ENCODE results near the gene TP53RK.

TP53RK gene

DNA sequence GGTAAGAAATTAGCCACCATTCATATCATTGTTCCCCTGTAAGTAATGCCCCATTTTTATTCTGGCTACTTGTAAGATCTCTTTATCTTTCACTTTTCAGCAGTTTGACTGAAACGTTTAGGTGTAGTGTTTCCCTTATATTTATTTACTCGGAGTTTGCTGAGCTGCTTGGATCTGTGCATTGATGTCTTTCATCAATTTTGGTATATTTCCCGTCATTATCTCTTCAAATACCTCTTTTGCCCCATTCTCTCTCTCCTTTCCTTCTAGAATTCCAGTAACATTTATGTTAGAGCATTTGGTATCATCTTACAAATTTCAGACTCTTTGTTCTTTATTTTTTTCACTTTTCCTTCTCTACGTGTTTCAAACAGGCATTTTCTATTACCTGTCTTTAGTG is 28.8 kb downstream of the TP53RK start:
- TF ChIP-seq, protein P1, sequence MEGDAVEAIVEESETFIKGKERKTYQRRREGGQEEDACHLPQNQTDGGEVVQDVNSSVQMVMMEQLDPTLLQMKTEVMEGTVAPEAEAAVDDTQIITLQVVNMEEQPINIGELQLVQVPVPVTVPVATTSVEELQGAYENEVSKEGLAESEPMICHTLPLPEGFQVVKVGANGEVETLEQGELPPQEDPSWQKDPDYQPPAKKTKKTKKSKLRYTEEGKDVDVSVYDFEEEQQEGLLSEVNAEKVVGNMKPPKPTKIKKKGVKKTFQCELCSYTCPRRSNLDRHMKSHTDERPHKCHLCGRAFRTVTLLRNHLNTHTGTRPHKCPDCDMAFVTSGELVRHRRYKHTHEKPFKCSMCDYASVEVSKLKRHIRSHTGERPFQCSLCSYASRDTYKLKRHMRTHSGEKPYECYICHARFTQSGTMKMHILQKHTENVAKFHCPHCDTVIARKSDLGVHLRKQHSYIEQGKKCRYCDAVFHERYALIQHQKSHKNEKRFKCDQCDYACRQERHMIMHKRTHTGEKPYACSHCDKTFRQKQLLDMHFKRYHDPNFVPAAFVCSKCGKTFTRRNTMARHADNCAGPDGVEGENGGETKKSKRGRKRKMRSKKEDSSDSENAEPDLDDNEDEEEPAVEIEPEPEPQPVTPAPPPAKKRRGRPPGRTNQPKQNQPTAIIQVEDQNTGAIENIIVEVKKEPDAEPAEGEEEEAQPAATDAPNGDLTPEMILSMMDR (IDR thresholded peaks at IDR 0.05) = no peak

DNA sequence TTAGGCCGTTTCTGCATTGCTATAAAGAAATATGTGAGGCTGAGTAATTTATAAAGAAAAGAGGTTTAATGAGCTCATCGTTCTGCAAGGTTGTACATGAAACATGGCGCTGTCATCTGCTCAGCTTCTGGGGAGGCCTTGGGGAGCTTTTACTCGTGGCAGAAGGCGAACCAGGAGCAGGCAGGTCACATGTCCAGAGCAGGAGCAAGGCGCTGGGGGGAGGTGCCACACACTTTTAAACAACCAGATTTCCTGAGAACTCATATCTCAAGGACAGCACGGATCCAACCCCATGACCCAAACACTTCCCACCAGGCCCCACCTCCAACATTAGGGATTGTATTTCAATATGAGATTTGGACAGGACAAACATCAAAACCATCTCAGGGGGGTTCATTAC is 31.6 kb downstream of the TP53RK start:
- TF ChIP-seq, protein P1 (IDR thresholded peaks at IDR 0.05) = no peak

DNA sequence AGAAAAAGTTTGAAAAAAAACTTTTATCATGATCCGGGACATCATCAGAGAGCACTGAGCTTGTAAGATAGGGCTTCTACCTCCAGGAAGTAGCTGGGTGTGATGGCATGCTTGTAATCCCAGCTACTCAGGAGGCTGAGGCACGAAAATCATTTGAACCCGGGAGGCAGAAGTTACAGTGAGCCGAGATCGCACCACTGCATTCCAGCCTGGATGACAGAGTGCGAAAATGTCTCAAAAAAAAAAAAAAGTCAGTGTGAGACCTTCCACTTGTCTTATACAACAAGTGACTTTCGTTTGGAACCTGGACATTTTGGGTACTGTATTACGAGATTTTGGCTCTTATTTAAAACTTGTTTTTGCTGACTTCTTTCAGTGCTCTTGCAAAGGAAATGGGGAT is 32.1 kb downstream of the TP53RK start:
- TF ChIP-seq, protein P1 (IDR thresholded peaks at IDR 0.05) = no peak

DNA sequence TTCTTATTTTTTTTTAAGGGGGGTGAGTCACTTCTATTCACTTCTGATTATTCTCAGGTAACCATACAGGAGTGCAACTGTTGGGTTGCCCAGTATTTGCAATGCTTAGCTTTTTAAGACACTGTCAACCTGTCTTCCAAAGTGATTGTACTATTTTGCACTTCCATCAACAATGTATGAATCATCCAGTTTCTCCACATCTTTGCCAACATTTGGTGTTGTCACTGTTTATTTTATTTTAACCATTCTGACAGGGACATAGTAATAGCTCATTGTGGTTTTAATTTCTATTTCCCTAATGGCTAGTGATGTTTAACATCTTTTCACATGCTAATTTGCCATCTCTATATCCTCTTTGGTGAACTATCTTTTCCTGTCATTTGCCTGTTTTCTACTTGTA is 36.5 kb downstream of the TP53RK start:
- TF ChIP-seq, protein P1 (IDR thresholded peaks at IDR 0.05) = no peak

DNA sequence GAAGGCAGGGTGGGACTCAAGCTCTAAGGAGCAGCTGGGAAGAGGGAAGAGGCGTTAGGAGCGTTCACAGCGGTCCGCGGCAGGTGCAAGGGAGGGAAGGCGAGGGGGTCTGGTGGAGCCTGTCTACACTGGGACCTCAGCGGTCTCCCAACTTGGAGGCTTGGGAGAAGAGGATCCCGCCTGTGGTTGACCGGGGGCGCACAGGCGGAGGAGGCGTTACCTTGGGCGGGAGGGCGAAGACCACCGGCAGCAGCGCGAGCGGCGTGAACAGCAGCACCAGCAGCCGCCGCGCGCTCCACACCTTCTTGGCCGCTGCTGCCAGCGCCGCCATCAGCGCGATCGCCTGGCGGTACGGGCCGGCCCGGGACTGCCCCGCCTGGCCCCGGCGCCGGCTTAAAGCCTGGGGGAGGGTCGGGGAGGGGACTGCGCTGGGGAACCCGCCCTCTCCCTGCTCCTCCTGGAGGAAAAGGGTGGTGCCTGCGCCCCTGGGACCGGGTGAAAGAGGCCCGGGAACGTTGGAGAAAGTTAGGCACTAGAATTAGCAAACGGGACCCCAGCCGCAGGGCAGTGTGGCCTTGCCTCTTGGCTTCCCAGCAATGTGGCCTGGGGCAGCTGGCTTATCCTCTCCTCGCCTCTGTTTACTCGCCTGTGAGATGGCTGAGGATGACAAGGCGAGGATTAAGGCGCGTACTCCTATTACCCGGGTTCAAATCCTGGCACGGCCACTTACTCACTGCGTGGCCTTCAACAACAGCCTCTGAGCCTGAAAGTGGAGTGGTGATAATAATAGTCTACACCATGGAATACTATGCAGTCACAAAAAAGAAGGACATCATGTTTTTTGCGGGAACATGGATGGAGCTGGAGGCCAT is 37.9 kb downstream of the TP53RK start, which contains the start of gene SLC13A3:
SLC13A3 (minus strand) TSS at position 369 of the 872 bp plus-strand sequence; CDS start at position 331, 38 bp downstream.
- TF ChIP-seq, protein P1 (IDR thresholded peaks at IDR 0.05) = no peak

DNA sequence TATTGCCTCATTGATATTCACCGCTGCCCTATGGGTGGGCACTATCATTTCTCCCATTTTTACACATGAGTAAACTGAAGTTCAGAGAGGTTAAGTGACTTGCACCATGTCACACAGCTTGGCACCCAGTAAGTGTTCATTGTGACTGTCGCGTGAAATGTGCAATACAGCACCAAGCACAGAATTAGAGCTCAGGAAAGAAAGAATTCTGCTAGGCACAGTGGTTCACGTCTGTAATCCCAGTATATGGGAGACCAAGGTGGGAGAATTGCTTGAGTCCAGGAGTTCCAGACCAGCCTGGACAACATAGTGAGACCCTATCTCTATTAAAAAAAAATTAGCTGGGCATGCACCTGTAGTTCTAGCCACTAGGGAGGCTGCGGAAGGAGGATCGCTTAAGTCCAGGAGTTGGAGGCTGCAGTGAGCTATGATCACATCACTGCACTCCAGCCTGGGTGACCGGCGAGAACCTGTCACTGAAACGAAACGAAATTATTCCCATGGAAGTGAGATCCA is 38.6 kb downstream of the TP53RK start:
- TF ChIP-seq, protein P1 (IDR thresholded peaks at IDR 0.05) = no peak

DNA sequence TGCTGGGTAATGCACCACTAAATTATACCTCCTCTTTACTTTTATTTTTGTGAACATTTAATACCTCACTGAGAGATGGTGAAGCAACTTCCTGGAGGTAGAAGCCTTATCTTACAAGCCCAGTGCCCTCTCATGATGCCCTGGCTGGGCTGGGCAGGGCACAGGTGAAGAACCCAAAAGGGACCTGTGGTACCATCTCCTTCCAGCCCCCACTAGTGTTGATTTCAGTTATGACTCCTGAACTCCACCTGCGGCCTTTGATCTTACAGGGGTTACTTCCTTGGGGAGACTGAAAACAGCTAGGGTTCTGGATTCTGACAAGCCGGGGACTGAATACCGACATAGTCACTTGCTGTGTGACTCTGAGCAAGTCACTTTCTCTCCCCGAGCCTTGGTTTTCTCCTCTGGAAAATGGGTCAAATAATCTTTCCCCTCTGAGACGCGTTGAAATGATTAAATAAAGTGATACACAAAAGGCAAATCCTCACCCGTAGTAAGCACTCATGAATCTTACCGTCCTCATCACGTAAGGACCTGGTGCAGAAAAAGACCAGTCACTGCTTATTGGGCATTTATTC is 39.2 kb downstream of the TP53RK start:
- TF ChIP-seq, protein P1 (IDR thresholded peaks at IDR 0.05) = no peak
